GM10266 (cell line): ENCODE data around the gene CAGE1.

Source experiments
- DNase-seq: peaks from one replicate; pipeline ENCODE4 v3.0.0; 2012; ENCODE audit errors: extremely low spot score
- CTCF ChIP-seq: IDR thresholded peaks from 2 replicates; pipeline ENCODE4 v1.5.1; 2012; ENCODE audit warnings: mild to moderate bottlenecking, low read depth; ENCODE audit not compliant: control insufficient read depth, insufficient read depth; ENCODE audit errors: missing control alignments

The CAGE1 gene

GRCh38 chr6:7431674-7432390, 42.3 kb upstream of the CAGE1 start:
- DNase-seq: no peak
- no peak for TF ChIP-seq CTCF

- no peak for TF ChIP-seq CTCF
- no peak for DNase-seq
These were observed 41.8 kb upstream of the CAGE1 start for GRCh38 chr6:7431313-7431673.

DNA sequence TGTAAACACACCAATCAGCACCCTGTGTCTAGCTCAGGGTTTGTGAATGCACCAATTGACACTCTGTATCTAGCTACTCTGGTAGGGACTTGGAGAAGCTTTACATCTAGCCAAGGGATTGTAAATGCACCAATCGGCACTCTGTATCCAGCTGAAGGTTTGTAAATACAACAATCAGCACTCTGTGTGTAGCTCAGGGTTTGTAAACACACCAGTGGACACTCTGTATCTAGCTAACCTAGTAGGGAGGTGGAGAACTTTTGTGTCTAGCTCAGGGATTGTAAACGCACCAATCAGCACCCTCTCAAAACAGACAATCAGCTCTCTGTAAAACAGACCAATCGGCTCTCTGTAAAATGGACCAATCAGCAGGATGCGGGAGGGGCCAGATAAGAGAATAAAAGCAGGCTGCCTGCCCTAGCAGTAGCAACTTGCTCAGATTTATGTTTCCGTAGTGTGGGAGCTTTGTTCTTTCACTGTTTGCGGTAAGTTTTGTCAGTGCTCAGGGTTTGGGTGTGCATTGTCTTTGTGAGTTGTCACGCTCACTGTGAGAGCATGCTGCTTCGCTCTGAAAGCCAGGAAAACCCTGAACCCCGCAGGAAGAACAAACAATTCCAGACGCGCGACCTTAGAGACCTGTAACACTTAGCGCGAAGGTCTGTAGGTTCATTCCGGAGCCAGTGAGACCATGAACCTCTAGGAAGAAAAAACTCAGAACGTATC, 37.1 kb upstream of the CAGE1 start:
- no peak for DNase-seq

DNA sequence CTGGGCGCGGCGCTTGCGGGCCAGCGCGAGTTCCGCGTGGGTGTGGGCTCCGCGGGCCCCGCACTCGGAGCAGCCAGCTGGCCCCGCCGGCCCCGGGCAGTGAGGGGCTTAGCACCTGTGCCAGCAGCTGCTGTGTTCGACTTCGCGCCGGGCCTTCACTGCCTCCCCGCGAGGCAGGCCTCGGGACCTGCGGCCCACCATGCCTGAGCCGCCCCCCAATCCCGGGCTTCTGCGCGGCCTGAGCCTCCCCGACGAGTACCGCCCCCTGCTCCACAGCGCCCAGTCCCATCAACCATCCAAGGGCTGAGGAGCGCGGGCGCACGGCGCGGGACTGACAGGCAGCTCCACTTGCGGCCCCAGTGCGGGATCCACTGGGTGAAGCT, 36.3 kb upstream of the CAGE1 start:
- DNase-seq: no peak
- no peak for TF ChIP-seq CTCF

More for the DNA sequence above, 37.1 kb upstream of the CAGE1 start:
- no peak for TF ChIP-seq CTCF

- no peak for TF ChIP-seq CTCF
- no peak for DNase-seq
These were observed 35.6 kb upstream of the CAGE1 start for GRCh38 chr6:7424967-7425807.

GRCh38 chr6:7424058-7424457, 34.5 kb upstream of the CAGE1 start:
- no peak for DNase-seq

More at GRCh38 chr6:7424058-7424457, 34.5 kb upstream of the CAGE1 start:
- no peak for TF ChIP-seq CTCF
